ENCODE measurements around the gene TGM1.

GRCh38 chr14:24272467-24272866 is 9.5 kb upstream of the TGM1 start:
- TF ChIP-seq CTCF (conservative IDR thresholded peaks at IDR 0.05; ENCODE audit: low read length) (no peak), EZH2phosphoT487 (IDR thresholded peaks at IDR 0.05; ENCODE audit: borderline replicate concordance) (no peak)

Measured in Loucy (cell line).